ENCODE data around the gene LEKR1.

The LEKR1 gene

DNA sequence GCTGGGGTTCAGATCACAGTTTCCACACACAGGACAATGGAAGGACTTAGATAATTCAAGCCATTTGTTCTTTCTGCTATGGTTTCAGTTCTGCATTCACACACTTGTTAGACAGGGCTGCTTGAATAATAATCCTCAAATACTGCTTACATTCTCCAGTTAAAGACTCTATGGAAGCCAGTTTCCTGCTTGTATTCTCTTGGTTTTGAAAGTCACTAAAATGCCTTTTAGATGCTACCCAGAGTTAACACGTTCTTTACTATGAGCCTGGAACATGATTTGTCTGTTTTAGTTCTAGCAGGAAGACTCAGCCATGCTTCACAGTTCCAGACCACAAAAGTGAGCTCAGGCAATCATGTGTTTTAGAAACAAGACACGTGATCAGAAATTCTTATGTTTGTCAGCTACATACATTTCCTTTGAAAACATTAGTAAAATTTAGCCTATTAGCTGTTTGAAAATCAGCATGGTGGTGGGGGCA lies 152.4 kb downstream of the LEKR1 start:
- peak; percentile 26 for DNase-seq (ENCODE audit: low read depth)
- no peak overlapping the region for H3K4me3 ChIP-seq (ENCODE audit: low read length)
- TF ChIP-seq, protein P1, sequence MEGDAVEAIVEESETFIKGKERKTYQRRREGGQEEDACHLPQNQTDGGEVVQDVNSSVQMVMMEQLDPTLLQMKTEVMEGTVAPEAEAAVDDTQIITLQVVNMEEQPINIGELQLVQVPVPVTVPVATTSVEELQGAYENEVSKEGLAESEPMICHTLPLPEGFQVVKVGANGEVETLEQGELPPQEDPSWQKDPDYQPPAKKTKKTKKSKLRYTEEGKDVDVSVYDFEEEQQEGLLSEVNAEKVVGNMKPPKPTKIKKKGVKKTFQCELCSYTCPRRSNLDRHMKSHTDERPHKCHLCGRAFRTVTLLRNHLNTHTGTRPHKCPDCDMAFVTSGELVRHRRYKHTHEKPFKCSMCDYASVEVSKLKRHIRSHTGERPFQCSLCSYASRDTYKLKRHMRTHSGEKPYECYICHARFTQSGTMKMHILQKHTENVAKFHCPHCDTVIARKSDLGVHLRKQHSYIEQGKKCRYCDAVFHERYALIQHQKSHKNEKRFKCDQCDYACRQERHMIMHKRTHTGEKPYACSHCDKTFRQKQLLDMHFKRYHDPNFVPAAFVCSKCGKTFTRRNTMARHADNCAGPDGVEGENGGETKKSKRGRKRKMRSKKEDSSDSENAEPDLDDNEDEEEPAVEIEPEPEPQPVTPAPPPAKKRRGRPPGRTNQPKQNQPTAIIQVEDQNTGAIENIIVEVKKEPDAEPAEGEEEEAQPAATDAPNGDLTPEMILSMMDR (conservative IDR thresholded peaks at IDR 0.05; ENCODE audit: low read depth, low read length): no peak

DNA sequence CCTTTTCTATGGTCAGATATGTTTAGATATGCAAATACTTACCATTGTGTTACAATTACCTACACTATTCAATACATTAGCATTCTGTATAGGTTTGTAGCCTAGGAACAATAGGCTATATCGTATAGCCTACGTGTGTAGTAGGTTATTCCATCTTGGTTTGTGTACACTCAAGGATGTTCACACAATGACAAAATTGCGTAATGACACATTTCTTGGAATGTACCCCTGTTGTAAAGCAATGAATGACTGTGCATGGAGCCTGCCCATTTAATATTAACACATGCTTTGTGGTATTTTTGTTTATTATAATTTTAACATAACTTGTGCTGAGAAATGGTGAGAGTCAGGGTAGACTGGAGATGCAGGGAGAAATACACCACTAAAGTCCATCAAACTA lies 154.9 kb downstream of the LEKR1 start:
- DNase-seq (ENCODE audit: low read depth): no peak
- TF ChIP-seq, protein P1 (conservative IDR thresholded peaks at IDR 0.05; ENCODE audit: low read depth, low read length): no peak
- no peak overlapping the region for H3K4me3 ChIP-seq (ENCODE audit: low read length)

DNA sequence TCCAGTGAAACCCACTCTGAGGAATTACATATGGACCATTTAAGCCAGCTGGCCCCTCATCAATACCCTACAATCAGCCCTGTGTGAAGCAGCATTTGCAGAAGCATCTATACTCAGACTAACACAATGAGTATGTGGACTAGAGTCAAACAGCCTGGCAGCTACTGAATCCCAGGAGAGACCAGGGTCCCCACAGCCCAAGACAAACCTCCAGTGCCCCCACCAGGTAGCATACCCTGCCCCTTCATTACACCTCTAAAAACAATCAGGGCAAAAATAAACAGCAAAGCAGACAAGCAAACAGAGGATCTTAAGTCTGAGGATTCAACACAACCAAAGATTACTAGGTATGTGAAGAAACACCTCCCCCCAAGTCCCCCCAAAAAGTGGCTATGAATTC lies 157.4 kb downstream of the LEKR1 start:
- no peak for DNase-seq (ENCODE audit: low read depth)
- H3K4me3 ChIP-seq (ENCODE audit: low read length): no peak overlapping the region
- TF ChIP-seq, protein P1 (conservative IDR thresholded peaks at IDR 0.05; ENCODE audit: low read depth, low read length): no peak

DNA sequence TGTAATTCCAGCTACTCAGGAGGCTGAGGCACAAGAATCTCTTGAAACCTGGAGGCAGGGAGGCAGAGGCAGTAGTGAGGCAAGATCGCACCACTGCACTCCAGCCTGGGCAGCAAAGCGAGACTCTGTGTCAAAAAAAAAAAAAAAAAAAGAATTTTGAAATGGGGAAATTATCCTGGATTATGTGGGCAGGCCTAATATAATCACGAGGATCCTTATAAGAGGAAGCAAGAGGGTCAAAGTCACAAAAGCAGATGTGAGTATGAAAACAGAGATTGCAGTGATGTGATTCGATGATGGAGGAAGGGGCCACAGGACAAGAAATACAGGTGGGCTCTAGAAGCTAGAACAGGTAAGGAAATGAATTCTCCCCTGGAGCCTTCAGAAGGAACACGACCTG lies 159.6 kb downstream of the LEKR1 start:
- TF ChIP-seq, protein P1 (conservative IDR thresholded peaks at IDR 0.05; ENCODE audit: low read depth, low read length): no peak
- H3K4me3 ChIP-seq (ENCODE audit: low read length): no peak overlapping the region
- no peak for DNase-seq (ENCODE audit: low read depth)

DNA sequence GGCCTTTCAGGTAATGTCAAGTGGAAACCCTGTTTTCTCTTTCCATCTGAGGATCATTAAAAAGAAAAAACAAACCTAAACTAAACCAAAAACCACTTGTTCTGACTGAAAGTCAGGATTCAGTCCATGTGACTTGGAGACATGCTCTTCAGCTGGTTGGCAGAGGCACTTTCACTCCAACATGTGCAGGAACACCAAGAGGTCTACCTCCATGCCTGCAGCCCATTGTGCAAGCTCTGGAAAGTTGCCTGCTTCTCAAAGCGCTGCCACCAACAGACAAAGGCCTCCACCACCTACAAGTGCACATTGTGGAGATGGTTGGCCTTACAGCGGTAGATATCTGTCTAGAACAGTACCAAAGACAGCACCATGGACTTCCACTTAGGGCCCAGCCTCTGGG lies 161.8 kb downstream of the LEKR1 start:
- no peak for DNase-seq (ENCODE audit: low read depth)
- TF ChIP-seq, protein P1 (conservative IDR thresholded peaks at IDR 0.05; ENCODE audit: low read depth, low read length): no peak
- H3K4me3 ChIP-seq (ENCODE audit: low read length): no peak overlapping the region

DNA sequence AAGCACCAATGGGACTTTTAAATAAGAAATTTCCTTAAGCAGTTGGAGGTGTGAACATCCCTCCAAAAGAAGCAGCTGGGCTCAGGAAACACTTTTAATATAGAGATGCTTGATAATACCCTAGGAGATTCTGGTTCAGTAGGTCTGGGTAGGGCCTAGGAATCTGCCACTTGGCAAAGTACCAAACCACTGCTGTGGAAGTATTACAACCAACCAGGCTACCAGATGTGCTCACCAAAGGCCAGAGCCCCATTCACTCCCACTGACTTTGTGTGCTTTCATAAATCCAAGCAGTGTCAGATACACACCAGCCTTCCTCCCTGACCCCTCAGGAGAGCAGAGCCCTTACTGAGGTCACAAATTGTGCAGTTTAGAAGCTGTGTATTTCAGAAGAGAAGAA lies 171.2 kb downstream of the LEKR1 start:
- no peak for DNase-seq (ENCODE audit: low read depth)
- TF ChIP-seq, protein P1 (conservative IDR thresholded peaks at IDR 0.05; ENCODE audit: low read depth, low read length): no peak
- no peak overlapping the region for H3K4me3 ChIP-seq (ENCODE audit: low read length)

DNA sequence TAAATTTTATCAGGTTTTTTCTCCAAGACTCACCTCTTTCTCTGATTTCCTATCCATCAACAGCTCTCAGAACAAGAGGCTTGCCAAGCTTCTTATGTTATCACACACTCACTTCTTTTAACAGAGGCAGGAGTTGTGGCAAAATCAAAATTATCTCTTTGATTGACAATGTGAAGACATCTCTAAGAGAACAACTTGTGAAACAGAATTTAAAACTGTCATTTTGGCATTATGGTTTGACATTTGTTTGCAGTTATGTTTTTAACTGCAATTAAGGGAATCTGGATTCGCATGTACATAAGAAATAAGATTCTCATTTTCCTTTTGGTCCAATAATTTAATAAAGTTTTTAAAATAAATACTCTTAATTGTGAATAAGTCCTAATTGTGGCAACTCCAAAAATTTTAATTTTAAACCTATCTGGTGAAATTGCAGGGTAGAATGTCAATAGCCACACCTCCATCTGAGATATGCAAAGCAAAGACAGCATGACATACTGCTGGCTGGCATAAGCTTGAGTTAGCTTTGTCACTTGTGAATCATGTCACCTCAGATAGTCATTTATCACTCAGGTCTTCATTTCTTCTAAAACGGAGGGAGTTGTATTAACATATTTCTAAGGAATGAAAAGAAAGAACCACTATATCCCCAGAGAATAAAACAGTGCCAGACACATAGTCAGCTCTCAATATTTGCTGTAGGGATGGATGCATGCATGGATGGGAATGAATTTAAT lies 175.2 kb downstream of the LEKR1 start:
- DNase-seq (ENCODE audit: low read depth): no peak
- H3K4me3 ChIP-seq (ENCODE audit: low read length): no peak overlapping the region
- TF ChIP-seq, protein P1 (conservative IDR thresholded peaks at IDR 0.05; ENCODE audit: low read depth, low read length): no peak
